Loucy (cell line): ENCODE results near the gene MYH8.

Experiments used
- EZH2phosphoT487 ChIP-seq: fragments of 200-600 bp; IDR thresholded peaks from 2 replicates; pipeline ENCODE4 v1.6.1; 2018; ENCODE audit warnings: antibody characterized with exemption, mild to moderate bottlenecking, moderate library complexity, borderline replicate concordance
- TF ChIP-seq, protein P1 (sequence below): fragments of 200-600 bp; sonication (generic); conservative IDR thresholded peaks from 2 replicates; pipeline ENCODE4 v1.5.1; 2014; ENCODE audit warnings: mild to moderate bottlenecking, antibody characterized with exemption, low read length

DNA sequence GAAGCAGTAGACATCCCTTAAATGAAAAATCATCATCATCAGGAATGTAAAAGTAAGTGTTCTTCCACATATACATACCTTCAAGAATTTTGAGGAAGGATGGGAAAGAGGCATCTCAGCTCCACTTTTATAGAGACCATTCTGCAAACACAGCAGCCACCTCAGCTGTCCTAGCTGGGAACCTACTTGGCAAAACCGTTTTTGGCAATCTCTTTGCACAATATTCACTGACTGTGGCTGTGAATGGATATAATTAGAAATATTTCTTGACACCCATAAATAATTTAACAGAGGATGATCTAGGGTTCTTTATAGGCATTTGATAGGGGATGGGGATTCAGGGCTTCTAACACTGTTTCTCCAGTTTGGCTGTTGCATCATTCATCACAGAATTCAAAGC lies 47.7 kb upstream of the MYH8 start, which contains the start of gene MYH4:
- TF ChIP-seq, protein P1, sequence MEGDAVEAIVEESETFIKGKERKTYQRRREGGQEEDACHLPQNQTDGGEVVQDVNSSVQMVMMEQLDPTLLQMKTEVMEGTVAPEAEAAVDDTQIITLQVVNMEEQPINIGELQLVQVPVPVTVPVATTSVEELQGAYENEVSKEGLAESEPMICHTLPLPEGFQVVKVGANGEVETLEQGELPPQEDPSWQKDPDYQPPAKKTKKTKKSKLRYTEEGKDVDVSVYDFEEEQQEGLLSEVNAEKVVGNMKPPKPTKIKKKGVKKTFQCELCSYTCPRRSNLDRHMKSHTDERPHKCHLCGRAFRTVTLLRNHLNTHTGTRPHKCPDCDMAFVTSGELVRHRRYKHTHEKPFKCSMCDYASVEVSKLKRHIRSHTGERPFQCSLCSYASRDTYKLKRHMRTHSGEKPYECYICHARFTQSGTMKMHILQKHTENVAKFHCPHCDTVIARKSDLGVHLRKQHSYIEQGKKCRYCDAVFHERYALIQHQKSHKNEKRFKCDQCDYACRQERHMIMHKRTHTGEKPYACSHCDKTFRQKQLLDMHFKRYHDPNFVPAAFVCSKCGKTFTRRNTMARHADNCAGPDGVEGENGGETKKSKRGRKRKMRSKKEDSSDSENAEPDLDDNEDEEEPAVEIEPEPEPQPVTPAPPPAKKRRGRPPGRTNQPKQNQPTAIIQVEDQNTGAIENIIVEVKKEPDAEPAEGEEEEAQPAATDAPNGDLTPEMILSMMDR = no peak
- no peak for TF ChIP-seq EZH2phosphoT487
